Esophagus squamous epithelium (tissue), 4 donors: Measurements from ENCODE around the gene UVRAG.

Experiments used
- POLR2A ChIP-seq, 4 donors: fragments of 450-650 bp; IDR thresholded peaks; one replicate each; pipeline ENCODE4 v1.6.1; 2017; ENCODE audit warnings: antibody characterized with exemption in 4 of 4, mild to moderate bottlenecking in 4 of 4, moderate library complexity in 3 of 4
- TF ChIP-seq, protein P1 (sequence below), 6 experiments: fragments of 450-650 bp in 4 of 6; fragments of 200-600 bp in 2 of 6; sonication (generic) in 2 of 6; IDR thresholded peaks; one replicate each; pipeline ENCODE4 v1.5.1; 2016 to 2019; ENCODE audit warnings: antibody characterized with exemption in 6 of 6, mild to moderate bottlenecking in 4 of 6, moderate library complexity in 4 of 6

GRCh38 chr11:76105637-76106036, 290.6 kb downstream of the UVRAG start:
- no peak for TF ChIP-seq POLR2A (IDR thresholded peaks at IDR 0.05)
- TF ChIP-seq, protein P1, sequence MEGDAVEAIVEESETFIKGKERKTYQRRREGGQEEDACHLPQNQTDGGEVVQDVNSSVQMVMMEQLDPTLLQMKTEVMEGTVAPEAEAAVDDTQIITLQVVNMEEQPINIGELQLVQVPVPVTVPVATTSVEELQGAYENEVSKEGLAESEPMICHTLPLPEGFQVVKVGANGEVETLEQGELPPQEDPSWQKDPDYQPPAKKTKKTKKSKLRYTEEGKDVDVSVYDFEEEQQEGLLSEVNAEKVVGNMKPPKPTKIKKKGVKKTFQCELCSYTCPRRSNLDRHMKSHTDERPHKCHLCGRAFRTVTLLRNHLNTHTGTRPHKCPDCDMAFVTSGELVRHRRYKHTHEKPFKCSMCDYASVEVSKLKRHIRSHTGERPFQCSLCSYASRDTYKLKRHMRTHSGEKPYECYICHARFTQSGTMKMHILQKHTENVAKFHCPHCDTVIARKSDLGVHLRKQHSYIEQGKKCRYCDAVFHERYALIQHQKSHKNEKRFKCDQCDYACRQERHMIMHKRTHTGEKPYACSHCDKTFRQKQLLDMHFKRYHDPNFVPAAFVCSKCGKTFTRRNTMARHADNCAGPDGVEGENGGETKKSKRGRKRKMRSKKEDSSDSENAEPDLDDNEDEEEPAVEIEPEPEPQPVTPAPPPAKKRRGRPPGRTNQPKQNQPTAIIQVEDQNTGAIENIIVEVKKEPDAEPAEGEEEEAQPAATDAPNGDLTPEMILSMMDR (IDR thresholded peaks at IDR 0.05): no peak
